Right atrium auricular region (tissue), 2 donors: Measurements from ENCODE around the gene SPTB. TPM values are rescaled to one million over a fixed set of nuclear protein-coding genes. Genes with fewer than 3 reads are reported as not detected.
A peak's percentile ranks its signal among the peaks of the same experiment; 100 is the strongest.

Experiments used
- DNase-seq: peaks from one replicate; pipeline ENCODE4 v3.0.0-alpha.2; 2019; ENCODE audit warnings: low spot score
- H3K27ac ChIP-seq, 2 donors: fragments of 200-600 bp; sonication (generic); 1 replicate in 1 of 2; 2 replicates in 1 of 2; pipeline ENCODE4 v1.5.1; 2016 to 2019
- H3K27me3 ChIP-seq, 2 donors: fragments of 200-600 bp; sonication (generic); one replicate each; pipeline versions ENCODE4 v1.5.1 to v1.6.0; 2017 to 2019
- H3K36me3 ChIP-seq: fragments of 200-600 bp; sonication (generic); one replicate; pipeline ENCODE4 v1.5.1; 2016
- H3K4me1 ChIP-seq, 2 donors: fragments of 200-600 bp; sonication (generic); one replicate each; pipeline versions ENCODE4 v1.5.1 to v1.6.0; 2017 to 2019
- H3K4me3 ChIP-seq, 2 donors: fragments of 200-600 bp; sonication (generic); 1 replicate in 1 of 2; 2 replicates in 1 of 2; pipeline ENCODE4 v1.5.1; 2017 to 2019; ENCODE audit warnings: mild to moderate bottlenecking in 1 of 2, moderate library complexity in 1 of 2
- H3K9me3 ChIP-seq, 2 donors: fragments of 200-600 bp; sonication (generic); one replicate each; pipeline ENCODE4 v1.5.1; 2019
- total RNA-seq, 2 donors: library from RNA; depleted of rRNA; stranded (reverse); fragments of >200 nt; gene quantifications; one replicate each; pipeline ENCODE4 v1.1.0, GENCODE V29; 2016
- TF ChIP-seq, protein P1 (sequence below), 2 donors: fragments of 200-600 bp; sonication (generic); IDR thresholded peaks; one replicate each; pipeline ENCODE4 v1.5.1; 2019; ENCODE audit warnings: antibody characterized with exemption in 2 of 2

SPTB gene
- total RNA-seq, 2 donors from 2014 or later = 84.4 to 102 TPM

DNA sequence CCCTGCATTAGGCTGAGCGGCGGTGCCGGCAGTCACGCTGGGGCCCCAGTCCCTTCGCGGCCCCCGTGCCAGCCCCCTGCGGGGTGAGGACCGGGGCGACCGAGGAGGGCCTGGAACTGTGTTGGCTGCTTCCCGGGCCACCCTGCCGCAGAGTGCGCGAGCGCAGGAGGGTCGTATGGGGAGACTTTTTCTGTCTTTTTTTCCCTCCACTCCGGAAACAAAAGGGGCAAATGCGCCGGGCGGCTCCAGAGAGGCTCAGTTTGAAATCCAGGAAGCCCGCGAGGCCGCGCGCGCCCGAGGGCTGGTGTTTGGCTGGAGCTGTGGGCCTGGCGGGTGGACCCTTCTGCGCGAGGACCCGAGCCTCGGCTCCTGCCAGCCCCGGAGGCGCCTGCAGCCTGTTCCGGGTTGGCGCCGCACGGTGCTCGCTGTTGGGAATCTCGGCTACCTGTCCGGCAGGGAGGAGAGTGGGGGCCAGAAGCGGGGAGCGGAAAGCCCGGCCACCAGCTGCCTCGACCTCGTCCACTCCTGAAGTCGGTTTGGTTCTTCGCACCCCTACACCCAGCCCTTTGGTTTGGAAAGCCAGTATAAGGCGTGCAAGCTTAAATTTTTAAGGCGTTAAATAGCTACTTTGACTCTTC lies 174.8 kb downstream of the SPTB start:
- no peak for DNase-seq
- TF ChIP-seq, protein P1, sequence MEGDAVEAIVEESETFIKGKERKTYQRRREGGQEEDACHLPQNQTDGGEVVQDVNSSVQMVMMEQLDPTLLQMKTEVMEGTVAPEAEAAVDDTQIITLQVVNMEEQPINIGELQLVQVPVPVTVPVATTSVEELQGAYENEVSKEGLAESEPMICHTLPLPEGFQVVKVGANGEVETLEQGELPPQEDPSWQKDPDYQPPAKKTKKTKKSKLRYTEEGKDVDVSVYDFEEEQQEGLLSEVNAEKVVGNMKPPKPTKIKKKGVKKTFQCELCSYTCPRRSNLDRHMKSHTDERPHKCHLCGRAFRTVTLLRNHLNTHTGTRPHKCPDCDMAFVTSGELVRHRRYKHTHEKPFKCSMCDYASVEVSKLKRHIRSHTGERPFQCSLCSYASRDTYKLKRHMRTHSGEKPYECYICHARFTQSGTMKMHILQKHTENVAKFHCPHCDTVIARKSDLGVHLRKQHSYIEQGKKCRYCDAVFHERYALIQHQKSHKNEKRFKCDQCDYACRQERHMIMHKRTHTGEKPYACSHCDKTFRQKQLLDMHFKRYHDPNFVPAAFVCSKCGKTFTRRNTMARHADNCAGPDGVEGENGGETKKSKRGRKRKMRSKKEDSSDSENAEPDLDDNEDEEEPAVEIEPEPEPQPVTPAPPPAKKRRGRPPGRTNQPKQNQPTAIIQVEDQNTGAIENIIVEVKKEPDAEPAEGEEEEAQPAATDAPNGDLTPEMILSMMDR (IDR thresholded peaks at IDR 0.05) = no peak
- no peaks in the 10 kb centered on the region for H3K9me3 ChIP-seq
- H3K27ac ChIP-seq = peak overlapping the region; percentile 86 to 88
- H3K4me1 ChIP-seq = peaks cover 0 to 61% of the 10 kb centered on the region in 2 donors
- H3K27me3 ChIP-seq = no peaks in the 10 kb centered on the region
- peak overlapping the region; percentile 62 to 69 for H3K4me3 ChIP-seq
- H3K36me3 ChIP-seq = no peaks in the 10 kb centered on the region

DNA sequence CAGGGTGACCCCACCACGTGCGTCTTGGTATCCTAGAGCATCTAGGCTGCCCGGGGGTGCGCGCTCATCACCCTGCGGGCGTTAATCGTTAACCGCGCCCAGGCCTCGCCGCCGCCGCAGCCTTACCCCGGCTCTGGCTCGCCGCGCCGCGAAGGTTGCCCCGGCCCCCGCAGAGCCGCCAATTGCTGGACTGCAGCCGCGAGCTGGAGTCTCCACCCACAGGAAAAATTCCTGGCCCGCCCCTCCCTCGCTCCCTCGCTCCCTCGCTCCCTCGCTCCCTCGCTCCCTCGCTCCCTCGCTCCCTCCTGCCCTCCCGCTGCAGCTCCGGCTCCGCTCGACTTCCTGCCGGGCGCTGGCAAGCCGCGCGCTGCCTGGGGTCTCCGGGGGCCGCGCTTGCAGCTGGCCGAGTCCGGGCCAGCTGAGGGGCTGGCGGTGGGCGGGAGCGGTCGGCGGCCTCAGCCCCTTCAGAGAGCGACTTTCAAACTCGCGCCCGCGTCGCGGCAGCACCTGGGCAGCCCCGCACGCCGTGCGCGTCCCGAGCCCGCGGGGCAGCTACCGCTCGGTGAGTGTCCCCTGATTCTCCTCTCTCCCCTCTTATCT lies 175.5 kb downstream of the SPTB start, which contains the start of gene PLEKHG3:
Gene PLEKHG3 (plus strand): TSS at position 282 of the 600 bp plus-strand sequence. CDS start 23,208 bp downstream, outside the sequence.
- Histone ChIP-seq H3K9me3 (no peaks in the 10 kb centered on the region), H3K27ac (peak within 1 kb of the TSS; percentile 86 to 88), H3K4me3 (peak within 1 kb of the TSS; percentile 62 to 69), H3K36me3 (no peaks in the 10 kb centered on the region), H3K4me1 (peaks cover 0 to 55% of the 10 kb centered on the region in 2 donors), H3K27me3 (no peaks in the 10 kb centered on the region)
- no peak for DNase-seq
- TF ChIP-seq, protein P1 (IDR thresholded peaks at IDR 0.05) = peak in 1 of 2 donors; percentile 41

DNA sequence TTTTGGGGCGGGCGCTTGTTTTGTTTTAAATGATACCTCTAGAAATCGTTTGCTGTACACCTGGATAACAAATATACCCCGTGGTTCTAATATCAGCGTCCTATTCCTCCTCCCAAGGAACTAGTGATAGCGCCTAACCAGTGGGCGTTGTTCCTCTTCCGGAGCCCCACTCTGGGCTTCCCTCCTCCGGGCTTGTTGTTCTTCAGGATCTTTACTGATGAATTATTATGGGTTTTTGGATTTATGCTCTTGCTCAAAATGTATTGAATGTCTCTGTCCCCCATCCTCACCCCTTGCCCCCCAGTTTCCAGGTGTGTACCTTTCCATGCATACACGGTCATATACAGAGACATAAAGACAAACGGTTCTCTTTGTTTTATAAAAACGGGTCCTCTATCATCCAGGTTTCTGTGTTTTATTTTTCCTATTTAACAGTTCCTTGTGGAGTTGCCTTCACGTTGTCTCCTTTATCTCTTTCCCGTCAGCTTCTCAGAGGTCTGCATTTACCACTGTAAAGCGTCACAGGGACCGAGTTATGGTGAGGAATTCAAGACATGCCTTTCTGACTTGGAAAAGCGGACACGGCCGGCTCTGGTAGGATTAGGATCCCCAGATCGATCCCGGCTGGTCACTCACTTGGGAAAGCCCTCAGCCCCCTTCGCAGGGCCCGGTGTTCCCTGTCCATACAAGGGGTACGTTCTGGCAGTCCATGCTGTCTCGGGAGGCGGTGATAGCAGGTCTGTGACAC lies 176.1 kb downstream of the SPTB start:
- TF ChIP-seq, protein P1 (IDR thresholded peaks at IDR 0.05) = no peak
- H3K4me3 ChIP-seq = peak overlapping the region; percentile 62 to 69
- DNase-seq = no peak
- peak overlapping the region; percentile 86 to 88 for H3K27ac ChIP-seq
- H3K4me1 ChIP-seq = peaks cover 0 to 48% of the 10 kb centered on the region in 2 donors
- no peaks in the 10 kb centered on the region for H3K36me3 ChIP-seq
- H3K27me3 ChIP-seq = no peaks in the 10 kb centered on the region
- no peaks in the 10 kb centered on the region for H3K9me3 ChIP-seq

DNA sequence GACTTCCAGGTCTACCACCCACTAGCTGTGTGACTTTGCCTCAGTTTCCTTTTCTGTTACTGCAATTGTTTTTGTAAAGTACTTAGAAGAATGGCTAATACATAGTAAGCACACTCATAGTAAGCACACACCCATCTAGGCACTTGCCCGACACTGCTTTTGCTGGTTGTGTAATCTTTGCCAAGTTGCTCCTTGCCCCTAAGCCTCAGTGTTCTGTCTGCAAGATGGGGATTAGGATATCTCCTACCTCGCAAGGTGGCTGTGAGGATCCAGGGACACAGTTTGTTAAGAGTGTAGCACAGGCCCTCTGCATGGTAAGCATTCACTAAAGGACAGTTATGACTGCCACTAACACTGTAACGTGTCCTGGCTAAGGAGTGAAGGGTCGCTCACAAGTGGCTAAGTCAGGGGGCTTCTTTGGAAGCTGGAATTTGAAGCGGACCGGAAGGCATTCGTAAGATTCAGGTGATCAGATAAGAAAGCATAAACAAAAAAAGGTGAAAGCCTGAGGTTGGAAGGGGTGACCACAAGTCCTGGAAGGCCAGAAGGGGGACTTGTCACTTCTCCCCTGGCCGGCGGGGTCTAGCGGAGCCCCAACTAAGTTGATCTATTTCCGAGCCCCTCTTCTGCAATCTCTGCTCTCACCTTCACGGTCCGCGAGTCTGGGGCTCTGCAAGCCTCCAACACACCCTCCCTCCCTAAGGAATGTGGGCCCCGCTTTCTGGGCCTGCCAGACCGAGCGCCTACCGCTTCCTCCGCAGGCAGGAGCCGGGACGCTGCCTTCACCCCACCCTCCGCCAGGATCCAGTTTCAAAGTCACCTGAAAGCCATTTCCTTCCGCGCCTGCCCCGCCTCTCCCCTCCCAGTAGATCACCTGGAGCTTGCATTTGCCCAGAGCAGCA lies 177.0 kb downstream of the SPTB start:
- Histone ChIP-seq H3K36me3 (no peaks in the 10 kb centered on the region), H3K9me3 (no peaks in the 10 kb centered on the region), H3K4me1 (peaks cover 0 to 40% of the 10 kb centered on the region in 2 donors), H3K27ac (no peak overlapping the region), H3K4me3 (no peak overlapping the region), H3K27me3 (no peaks in the 10 kb centered on the region)
- TF ChIP-seq, protein P1 (IDR thresholded peaks at IDR 0.05) = no peak
- no peak for DNase-seq

DNA sequence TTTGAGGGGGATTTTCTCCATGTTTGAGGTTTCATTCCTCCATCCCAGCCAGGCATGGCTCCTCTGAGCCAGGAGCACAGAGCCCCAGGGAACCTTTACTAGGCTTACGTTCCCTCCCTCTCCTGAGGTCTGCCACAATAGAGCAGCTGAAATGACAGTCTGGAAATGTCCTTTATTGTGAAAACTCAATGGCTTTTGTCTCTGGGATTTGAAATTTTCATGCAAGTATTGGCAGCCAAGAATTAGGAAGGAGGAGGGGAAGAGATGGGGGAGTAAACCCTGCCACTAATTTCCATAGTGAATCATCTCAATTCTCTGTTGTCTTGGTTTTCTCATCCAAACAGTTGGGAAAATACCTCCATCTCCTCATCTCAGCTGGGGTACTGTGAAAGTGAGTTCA lies 178.0 kb downstream of the SPTB start:
- DNase-seq = no peak
- H3K4me1 ChIP-seq = peaks cover 0 to 30% of the 10 kb centered on the region in 2 donors
- H3K27me3 ChIP-seq = no peaks in the 10 kb centered on the region
- no peak overlapping the region for H3K4me3 ChIP-seq
- no peak overlapping the region for H3K27ac ChIP-seq
- TF ChIP-seq, protein P1 (IDR thresholded peaks at IDR 0.05) = no peak
- H3K36me3 ChIP-seq = no peaks in the 10 kb centered on the region
- no peaks in the 10 kb centered on the region for H3K9me3 ChIP-seq
